Effector memory CD4-positive, alpha-beta T cell (primary cell): Measurements from ENCODE around the gene SIK3.

Experiments
- DNase-seq, 3 donors: peaks; one replicate each; pipeline ENCODE4 v3.0.0-alpha.2; 2020
- H3K27ac ChIP-seq: 2 replicates; pipeline ENCODE4 v1.7.0; 2013; ENCODE audit warnings: mild to moderate bottlenecking, low read length, moderate library complexity; ENCODE audit not compliant: insufficient read depth, poor library complexity, severe bottlenecking
- H3K27me3 ChIP-seq: replicated peaks from 2 replicates; pipeline ENCODE4 v1.7.0; 2013; ENCODE audit warnings: mild to moderate bottlenecking, low read length; ENCODE audit not compliant: insufficient read depth, control insufficient read depth, poor library complexity, severe bottlenecking
- H3K36me3 ChIP-seq: 2 replicates; pipeline ENCODE4 v1.7.0; 2013; ENCODE audit warnings: mild to moderate bottlenecking, low read length, moderate library complexity; ENCODE audit not compliant: control insufficient read depth, insufficient read depth
- H3K4me1 ChIP-seq: 2 replicates; pipeline ENCODE4 v1.7.0; 2013; ENCODE audit warnings: low read length, mild to moderate bottlenecking; ENCODE audit not compliant: control insufficient read depth, insufficient read depth, poor library complexity, severe bottlenecking
- H3K4me3 ChIP-seq: 2 replicates; pipeline ENCODE4 v1.7.0; 2013; ENCODE audit warnings: low read length, low read depth, mild to moderate bottlenecking; ENCODE audit not compliant: insufficient read depth, poor library complexity, severe bottlenecking
- H3K9me3 ChIP-seq: 2 replicates; pipeline ENCODE4 v1.7.0; 2013; ENCODE audit warnings: mild to moderate bottlenecking, low read length, moderate library complexity; ENCODE audit not compliant: control insufficient read depth

Gene SIK3

DNA sequence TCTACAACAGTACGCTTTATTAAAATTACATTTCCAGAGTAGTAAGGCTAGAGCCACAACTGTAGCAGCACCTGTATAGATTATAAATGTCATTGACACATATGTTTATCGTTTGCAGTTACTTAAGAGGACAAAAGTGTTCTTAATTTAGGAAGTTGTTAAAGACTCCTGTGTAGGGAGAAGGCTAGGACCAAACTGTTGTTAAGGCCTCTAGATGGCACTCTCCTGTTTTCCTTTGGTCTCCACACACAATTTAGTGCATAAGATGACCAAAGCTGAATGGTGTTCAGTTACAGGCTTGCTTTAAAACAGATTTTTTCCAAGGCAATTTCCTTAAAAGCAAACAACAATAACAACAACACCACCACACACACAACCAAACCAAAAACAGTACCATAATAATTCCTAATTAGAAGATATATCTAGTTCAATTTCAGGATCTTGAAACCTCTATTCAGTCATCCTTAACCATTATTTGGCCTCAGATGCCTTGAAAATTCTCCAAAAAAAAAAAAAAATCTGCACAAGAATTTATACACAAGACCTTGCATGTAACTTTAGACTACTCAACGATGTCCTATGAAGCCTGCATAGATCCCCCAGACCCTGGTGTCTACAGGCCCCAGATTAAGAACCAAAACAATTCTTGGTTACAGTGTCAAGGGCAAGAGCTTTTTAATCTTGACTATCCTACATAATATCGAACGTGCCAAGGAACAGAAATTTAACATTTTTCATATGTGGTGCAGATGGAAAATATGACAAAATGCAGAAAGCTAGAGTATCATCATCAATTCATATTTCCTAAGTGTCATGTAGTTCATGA lies 218.2 kb downstream of the SIK3 start:
- Histone ChIP-seq H3K36me3 (peaks cover 14% of the 10 kb centered on the region), H3K9me3 (no peaks in the 10 kb centered on the region), H3K4me1 (no peaks in the 10 kb centered on the region), H3K27ac (no peak overlapping the region), H3K27me3 (no peaks in the 10 kb centered on the region), H3K4me3 (no peak overlapping the region)
- no peak for DNase-seq

GRCh38 chr11:116876656-116877055 lies 221.6 kb downstream of the SIK3 start:
- Histone ChIP-seq H3K4me1 (no peaks in the 10 kb centered on the region), H3K36me3 (peaks cover 43% of the 10 kb centered on the region), H3K27ac (no peak overlapping the region), H3K27me3 (no peaks in the 10 kb centered on the region), H3K9me3 (no peaks in the 10 kb centered on the region), H3K4me3 (no peak overlapping the region)
- DNase-seq, result no peak

- Histone ChIP-seq H3K9me3 (no peaks in the 10 kb centered on the region), H3K27ac (no peak overlapping the region), H3K4me3 (no peak overlapping the region), H3K27me3 (no peaks in the 10 kb centered on the region), H3K4me1 (no peaks in the 10 kb centered on the region), H3K36me3 (peaks cover 56% of the 10 kb centered on the region)
- no peak for DNase-seq
Observed at GRCh38 chr11:116875194-116875593, 223.0 kb downstream of the SIK3 start.

DNA sequence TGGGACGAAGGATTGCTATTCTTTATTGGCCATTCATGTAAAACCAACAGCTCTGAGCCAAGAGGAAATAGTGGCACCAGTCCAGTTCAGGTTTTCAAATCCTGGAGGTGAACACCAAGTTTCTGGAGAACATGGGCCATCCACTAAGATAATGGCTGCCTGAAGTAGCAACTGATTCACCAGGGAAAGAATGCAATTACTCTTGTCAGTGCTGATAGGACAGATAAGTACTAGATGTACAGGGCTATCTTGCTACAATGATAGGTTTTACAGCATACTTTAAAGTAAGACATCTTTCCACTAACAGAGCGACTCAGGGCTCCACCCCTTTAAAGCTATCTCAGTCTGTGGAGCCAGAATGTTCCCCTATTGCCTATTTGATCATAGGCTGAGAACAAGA lies 224.0 kb downstream of the SIK3 start:
- Histone ChIP-seq H3K4me3 (no peak overlapping the region), H3K36me3 (peaks cover 65% of the 10 kb centered on the region), H3K9me3 (no peaks in the 10 kb centered on the region), H3K27ac (no peak overlapping the region), H3K4me1 (no peaks in the 10 kb centered on the region), H3K27me3 (no peaks in the 10 kb centered on the region)
- DNase-seq, result no peak

GRCh38 chr11:116873381-116873780 lies 224.8 kb downstream of the SIK3 start:
- H3K27ac ChIP-seq, result no peak overlapping the region
- H3K36me3 ChIP-seq, result peaks cover 72% of the 10 kb centered on the region
- H3K27me3 ChIP-seq, result no peaks in the 10 kb centered on the region
- no peak for DNase-seq
- no peak overlapping the region for H3K4me3 ChIP-seq
- no peaks in the 10 kb centered on the region for H3K4me1 ChIP-seq
- no peaks in the 10 kb centered on the region for H3K9me3 ChIP-seq

DNA sequence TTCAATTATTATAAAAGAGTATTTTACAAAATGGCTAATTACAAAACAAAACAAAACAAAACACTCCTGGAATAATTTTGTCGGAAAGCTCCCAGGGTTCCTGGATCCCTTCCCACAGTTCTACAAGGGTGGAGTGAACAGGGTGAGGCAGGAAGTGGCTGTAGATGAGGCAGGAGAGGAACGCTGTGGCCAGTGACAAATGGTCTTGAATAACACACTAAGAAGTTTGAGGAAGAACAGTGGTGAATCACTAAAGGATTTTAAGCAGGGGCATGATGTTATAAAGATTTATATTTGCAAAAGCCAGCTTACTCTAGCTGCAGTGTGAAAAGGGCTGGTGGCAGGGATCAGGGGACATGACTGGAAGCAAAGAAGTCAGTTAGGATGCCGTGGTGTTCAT lies 227.0 kb downstream of the SIK3 start:
- H3K27me3 ChIP-seq, result no peaks in the 10 kb centered on the region
- no peaks in the 10 kb centered on the region for H3K4me1 ChIP-seq
- no peak overlapping the region for H3K27ac ChIP-seq
- peaks cover 79% of the 10 kb centered on the region for H3K36me3 ChIP-seq
- H3K4me3 ChIP-seq, result no peak overlapping the region
- DNase-seq, result no peak
- H3K9me3 ChIP-seq, result no peaks in the 10 kb centered on the region

- no peaks in the 10 kb centered on the region for H3K4me1 ChIP-seq
- no peak for DNase-seq
- H3K36me3 ChIP-seq, result peaks cover 77% of the 10 kb centered on the region
- H3K4me3 ChIP-seq, result no peak overlapping the region
- H3K27me3 ChIP-seq, result no peaks in the 10 kb centered on the region
- no peak overlapping the region for H3K27ac ChIP-seq
- no peaks in the 10 kb centered on the region for H3K9me3 ChIP-seq
Observed at GRCh38 chr11:116870054-116870453, 228.2 kb downstream of the SIK3 start.

GRCh38 chr11:116869610-116870009 lies 228.6 kb downstream of the SIK3 start:
- Histone ChIP-seq H3K4me1 (no peaks in the 10 kb centered on the region), H3K4me3 (no peak overlapping the region), H3K36me3 (peaks cover 77% of the 10 kb centered on the region), H3K27me3 (no peaks in the 10 kb centered on the region), H3K27ac (no peak overlapping the region), H3K9me3 (no peaks in the 10 kb centered on the region)
- no peak for DNase-seq

- Histone ChIP-seq H3K9me3 (no peaks in the 10 kb centered on the region), H3K4me3 (no peak overlapping the region), H3K36me3 (peaks cover 67% of the 10 kb centered on the region), H3K27me3 (no peaks in the 10 kb centered on the region), H3K4me1 (no peaks in the 10 kb centered on the region), H3K27ac (no peak overlapping the region)
- DNase-seq, result no peak
Observed at GRCh38 chr11:116868066-116868465, 230.2 kb downstream of the SIK3 start.

DNA sequence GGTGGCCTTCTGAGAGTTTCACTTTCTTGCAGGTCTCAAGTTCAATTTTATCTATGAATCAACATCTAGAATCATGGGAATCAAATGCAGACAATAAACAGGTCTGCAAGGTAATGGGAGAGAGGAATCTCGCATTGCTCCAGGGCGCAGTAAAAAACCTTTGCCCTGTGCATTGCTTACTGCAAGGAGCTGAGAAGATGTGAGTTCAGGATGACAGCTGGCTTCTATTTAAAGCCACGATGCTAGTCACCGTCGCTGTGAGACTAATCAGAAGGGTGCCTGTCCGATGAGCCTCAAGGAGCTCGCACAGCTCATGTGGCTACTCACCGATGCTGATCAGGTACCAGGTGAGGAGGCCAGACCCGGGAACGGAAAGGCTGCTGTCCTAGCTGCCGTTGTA lies 230.6 kb downstream of the SIK3 start:
- H3K9me3 ChIP-seq, result no peaks in the 10 kb centered on the region
- no peak overlapping the region for H3K27ac ChIP-seq
- DNase-seq, result no peak
- H3K27me3 ChIP-seq, result no peaks in the 10 kb centered on the region
- H3K4me1 ChIP-seq, result no peaks in the 10 kb centered on the region
- peaks cover 63% of the 10 kb centered on the region for H3K36me3 ChIP-seq
- H3K4me3 ChIP-seq, result no peak overlapping the region
